Stomach (tissue), 19 donors: ENCODE results near the gene MXRA5. TPM values are rescaled to one million over a fixed set of nuclear protein-coding genes. Genes with fewer than 3 reads are reported as not detected.
A peak's percentile ranks its signal among the peaks of the same experiment; 100 is the strongest.

Experiments
- DNase-seq, 2 donors: peaks; one replicate each; pipeline versions ENCODE4 v3.0.0 to v3.0.0-alpha.2; 2013 to 2019
- H3K27ac ChIP-seq, 5 donors: fragments of 200-600 bp in 4 of 5; sonication (generic) in 4 of 5; one replicate each; pipeline ENCODE4 v1.5.1; 2013 to 2019; ENCODE audit warnings: mild to moderate bottlenecking in 1 of 5, moderate library complexity in 1 of 5
- H3K27me3 ChIP-seq, 3 donors: fragments of 200-600 bp; sonication (generic); one replicate each; pipeline ENCODE4 v1.5.1; 2017 to 2019; ENCODE audit warnings: mixed run types in 1 of 3
- H3K36me3 ChIP-seq, 4 donors: fragments of 200-600 bp; sonication (generic); 1 replicate in 3 of 4; 2 replicates in 1 of 4; pipeline ENCODE4 v1.5.1; 2016 to 2019
- H3K4me1 ChIP-seq, 4 donors: fragments of 200-600 bp; sonication (generic); one replicate each; pipeline ENCODE4 v1.5.1; 2016 to 2019
- H3K4me3 ChIP-seq, 4 donors: fragments of 200-600 bp; sonication (generic) in 3 of 4; one replicate each; pipeline ENCODE4 v1.5.1; 2016 to 2019; ENCODE audit warnings: mild to moderate bottlenecking in 1 of 4
- H3K9me3 ChIP-seq, 4 donors: fragments of 200-600 bp; sonication (generic); one replicate each; pipeline ENCODE4 v1.5.1; 2016 to 2019
- CTCF ChIP-seq, 7 experiments: fragments of 450-650 bp in 4 of 7; fragments of 200-600 bp in 3 of 7; sonication (generic) in 3 of 7; IDR thresholded peaks; one replicate each; pipeline ENCODE4 v1.5.1; 2016 to 2019; ENCODE audit warnings: antibody characterized with exemption in 7 of 7, control low read depth in 2 of 7, mild to moderate bottlenecking in 1 of 7
- EP300 ChIP-seq: sonication (generic); formaldehyde crosslinking; IDR thresholded peaks from one replicate; pipeline ENCODE4 v1.6.1; 2017; ENCODE audit warnings: antibody characterized with exemption
- POLR2A ChIP-seq, 4 donors: fragments of 450-650 bp; IDR thresholded peaks; one replicate each; pipeline ENCODE4 v1.6.1; 2016; ENCODE audit warnings: antibody characterized with exemption in 4 of 4, control low read depth in 2 of 4, mild to moderate bottlenecking in 1 of 4, moderate library complexity in 1 of 4
- POLR2AphosphoS5 ChIP-seq, 3 donors: sonication (generic); formaldehyde crosslinking; IDR thresholded peaks; one replicate each; pipeline ENCODE4 v1.6.1; 2016; ENCODE audit warnings: antibody characterized with exemption in 3 of 3
- WGBS, 5 donors: extraction: QIAGEN DNeasy Blood & Tissue Kit in 3 of 5; methylation state at CpG; one replicate each; pipeline versions ENCODE4 v1.1.5 to v1.1.7; 2013 to 2018; 5-methylcytosine and 5-hydroxymethylcytosine counted together
- intact Hi-C: fragments of 100-400 bp; cut with DNase I; formaldehyde crosslinking; loops from one replicate; pipeline ENCODE4 v1.15.1; 2023; ENCODE audit warnings: low total_unique reads
- long read RNA-seq, 10 donors: transcript quantifications; one replicate each; lab custom pipeline, GENCODE V29; 2026
- polyA plus RNA-seq, 3 donors: library from polyadenylated mRNA; stranded (reverse); fragments of 200-250 nt; gene quantifications; one replicate each; pipeline ENCODE4 v1.2.3, GENCODE V29; 2013
- total RNA-seq, 5 donors: library from RNA; depleted of rRNA; stranded (reverse); fragments of >200 nt; gene quantifications; one replicate each; pipeline versions ENCODE4 v1.1.0 to v1.2.3, GENCODE V29; 2014 to 2016
- donor health status: healthy with polysubstance abuse.
- donor health status: Bipolar disorder and iron deficiency.
- donor health status: healthy.

Gene MXRA5
- total RNA-seq: 10 to 100 TPM in 3 of 5 donors, 1 to 10 TPM in 1, under 1 TPM in 1; 0.58 to 23.7 (median 10.4) TPM
- 1 to 10 TPM; 1.2 to 1.8 (median 1.8) TPM for polyA plus RNA-seq
- long read RNA-seq, donor 1, partial matches to known transcripts: 5 of 5 reads
- long read RNA-seq, donor 1, other reads (novel, unspliced or antisense): 0 of 5 reads
- long read RNA-seq, donor 2, partial matches to known transcripts: 5 of 5 reads
- long read RNA-seq, donor 2, other reads (novel, unspliced or antisense): 0 of 5 reads
- long read RNA-seq, donor 3: 0 reads
- long read RNA-seq, donor 4: 0 reads
- long read RNA-seq, donor 5, partial matches to known transcripts: 22 of 22 reads
- long read RNA-seq, donor 5, other reads (novel, unspliced or antisense): 0 of 22 reads
- long read RNA-seq, donor 6, partial matches to known transcripts: 8 of 8 reads
- long read RNA-seq, donor 6, other reads (novel, unspliced or antisense): 0 of 8 reads
- long read RNA-seq, donor 7, partial matches to known transcripts: 19 of 19 reads
- long read RNA-seq, donor 7, other reads (novel, unspliced or antisense): 0 of 19 reads
- long read RNA-seq, donor 8: 0 reads
- long read RNA-seq, donor 9: 0 reads
- long read RNA-seq, donor 10: 0 reads

- Histone ChIP-seq H3K4me1 (peaks cover 0 to 26% (median 17%) of the 10 kb centered on the region in 4 donors), H3K27ac (peak within 1 kb of the TSS; percentile 61 to 80 (median 74)), H3K27me3 (peaks cover 5 to 34% (median 31%) of the 10 kb centered on the region in 3 donors), H3K4me3 (peak within 1 kb of the TSS; percentile 34 to 53 (median 40)), H3K9me3 (no peaks in the 10 kb centered on the region), H3K36me3 (no peaks in the 10 kb centered on the region)
- peak in 1 of 2 donors; percentile 64 for DNase-seq
- TF ChIP-seq POLR2A (IDR thresholded peaks at IDR 0.05) (no peak), POLR2AphosphoS5 (IDR thresholded peaks at IDR 0.05) (no peak), CTCF (IDR thresholded peaks at IDR 0.05) (no peak), EP300 (no peak)
- WGBS, 5 donors: 2 to 6% (median 3%) methylated on average over 4 to 70 of the region's 70 CpGs
- intact Hi-C loops: no loop called here
Measured at GRCh38 chrX:3346501-3347259, at the start of gene MXRA5. MXRA5 (minus strand) TSS chrX:3346652; CDS start chrX:3343833, 2,819 bp downstream.

- no peak for TF ChIP-seq POLR2AphosphoS5 (IDR thresholded peaks at IDR 0.05)
- no peak for TF ChIP-seq POLR2A (IDR thresholded peaks at IDR 0.05)
- TF ChIP-seq CTCF (IDR thresholded peaks at IDR 0.05): no peak
- TF ChIP-seq EP300: no peak
- intact Hi-C loops: no loop called here
- 46 to 70% (median 55%) methylated on average over 3 to 7 of the region's 7 CpGs for WGBS, 5 donors
- Histone ChIP-seq H3K4me3 (no peak overlapping the region), H3K4me1 (no peaks in the 10 kb centered on the region), H3K27ac (no peak overlapping the region), H3K9me3 (no peaks in the 10 kb centered on the region), H3K36me3 (no peaks in the 10 kb centered on the region), H3K27me3 (no peaks in the 10 kb centered on the region)
- DNase-seq: peak in 1 of 2 donors; percentile 16
Measured at GRCh38 chrX:3393581-3394111, 47.2 kb upstream of the MXRA5 start.

GRCh38 chrX:3393178-3393577, 46.7 kb upstream of the MXRA5 start:
- TF ChIP-seq POLR2AphosphoS5 (IDR thresholded peaks at IDR 0.05) (no peak), CTCF (IDR thresholded peaks at IDR 0.05) (no peak), POLR2A (IDR thresholded peaks at IDR 0.05) (no peak), EP300 (no peak)
- H3K4me1 ChIP-seq: no peaks in the 10 kb centered on the region
- peak in 1 of 2 donors; percentile 10 for DNase-seq
- 19 to 58% (median 48%) methylated on average over 1 of the region's 1 CpG for WGBS, 5 donors
- no peak overlapping the region for H3K27ac ChIP-seq
- H3K27me3 ChIP-seq: no peaks in the 10 kb centered on the region
- H3K36me3 ChIP-seq: no peaks in the 10 kb centered on the region
- intact Hi-C loops: no loop called here
- no peak overlapping the region for H3K4me3 ChIP-seq
- no peaks in the 10 kb centered on the region for H3K9me3 ChIP-seq

GRCh38 chrX:3388457-3388856, 42.0 kb upstream of the MXRA5 start:
- Histone ChIP-seq H3K36me3 (no peaks in the 10 kb centered on the region), H3K27ac (no peak overlapping the region), H3K9me3 (no peaks in the 10 kb centered on the region), H3K4me3 (no peak overlapping the region), H3K27me3 (no peaks in the 10 kb centered on the region), H3K4me1 (no peaks in the 10 kb centered on the region)
- intact Hi-C loops: no loop called here
- TF ChIP-seq CTCF (IDR thresholded peaks at IDR 0.05): no peak
- 35 to 58% (median 50%) methylated on average over 2 of the region's 2 CpGs for WGBS, 5 donors
- no peak for DNase-seq
